SU-DHL-6 (cell line): ENCODE results near the gene UTS2R.

ENCODE experiments used
- H2AFZ ChIP-seq: fragments of 200-600 bp; sonication (generic); 2 replicates; pipeline ENCODE4 v1.6.1; 2014; ENCODE audit warnings: low read depth, mild to moderate bottlenecking, moderate library complexity, mixed read lengths, antibody characterized with exemption, low read length; ENCODE audit not compliant: severe bottlenecking
- H3F3A ChIP-seq: fragments of 200-600 bp; shearing (Covaris generic); 2 replicates; pipeline ENCODE4 v1.6.0; 2016; ENCODE audit warnings: antibody characterized with exemption, mild to moderate bottlenecking; ENCODE audit not compliant: insufficient read depth
- H3K27ac ChIP-seq: fragments of 200-600 bp; sonication (generic); 2 replicates; pipeline ENCODE4 v1.5.1; 2016; ENCODE audit warnings: low read depth, mild to moderate bottlenecking, low read length, moderate library complexity, mixed read lengths
- H3K27me3 ChIP-seq: fragments of 200-600 bp; sonication (generic), shearing (Covaris generic); 2 replicates; pipeline ENCODE4 v1.6.0; 2014; ENCODE audit warnings: mild to moderate bottlenecking, low read length
- H3K36me3 ChIP-seq: fragments of 200-600 bp; sonication (generic); 2 replicates; pipeline ENCODE4 v1.6.1; 2014; ENCODE audit warnings: mild to moderate bottlenecking, low read length, mixed read lengths
- H3K4me2 ChIP-seq: fragments of 300-600, 200-600 bp; shearing (Covaris generic), sonication (generic); 2 replicates; pipeline ENCODE4 v1.6.0; 2014; ENCODE audit warnings: low read length, low read depth, mild to moderate bottlenecking; ENCODE audit not compliant: poor library complexity, severe bottlenecking
- H3K4me3 ChIP-seq: fragments of 200-600 bp; sonication (generic); 2 replicates; pipeline ENCODE4 v1.5.1; 2014; ENCODE audit warnings: antibody characterized with exemption, low read length, mild to moderate bottlenecking, mixed read lengths; ENCODE audit not compliant: insufficient read depth, poor library complexity, severe bottlenecking
- H3K79me2 ChIP-seq: fragments of 200-600 bp; sonication (generic); 2 replicates; pipeline ENCODE4 v1.6.1; 2014; ENCODE audit warnings: mild to moderate bottlenecking, low read length, moderate library complexity; ENCODE audit not compliant: insufficient read depth
- H3K9ac ChIP-seq: fragments of 200-600 bp; sonication (generic); 2 replicates; pipeline ENCODE4 v1.7.0; 2014; ENCODE audit warnings: mild to moderate bottlenecking, low read length
- H3K9me2 ChIP-seq: fragments of 200-600 bp; sonication (generic); replicated peaks from 2 replicates; pipeline ENCODE4 v1.6.1; 2014; ENCODE audit warnings: low read length; ENCODE audit not compliant: insufficient read depth
- H3K9me3 ChIP-seq: fragments of 200-600 bp; sonication (generic); 2 replicates; pipeline ENCODE4 v1.6.1; 2014; ENCODE audit warnings: low read length, mixed read lengths; ENCODE audit not compliant: insufficient read depth
- H4K20me1 ChIP-seq: fragments of 200-600 bp; sonication (generic); 2 replicates; pipeline ENCODE4 v1.6.1; 2014; ENCODE audit warnings: low read depth, mild to moderate bottlenecking, antibody characterized with exemption, low read length, moderate library complexity, mixed read lengths
- CTCF ChIP-seq: fragments of 200-600 bp; sonication (generic); IDR thresholded peaks from one replicate; pipeline ENCODE4 v1.5.1; 2017; ENCODE audit warnings: antibody characterized with exemption, mild to moderate bottlenecking, low read length, moderate library complexity; ENCODE audit not compliant: insufficient read depth, poor library complexity, severe bottlenecking
- EZH2phosphoT487 ChIP-seq: fragments of 200-600 bp; sonication (generic), shearing (Covaris generic); conservative IDR thresholded peaks from 2 replicates; pipeline ENCODE4 v1.6.1; 2018; ENCODE audit warnings: mild to moderate bottlenecking, antibody characterized with exemption, low read length, moderate library complexity, mixed read lengths

UTS2R gene

GRCh38 chr17:82361885-82362633 is 9.5 kb upstream of the UTS2R start:
- Histone ChIP-seq H3K4me2 (no peak overlapping the region), H3F3A (0 out of 2 replicates have a peak, but pooled peaks cover 2% of the 10 kb centered on the region), H3K9ac (no peak overlapping the region), H3K27me3 (no peaks in the 10 kb centered on the region), H3K9me2 (no peaks in the 10 kb centered on the region), H3K79me2 (no peaks in the 10 kb centered on the region), H3K36me3 (no peaks in the 10 kb centered on the region), H2AFZ (no peak overlapping the region), H3K4me3 (no peak overlapping the region), H3K27ac (no peak overlapping the region), H4K20me1 (no peaks in the 10 kb centered on the region), H3K9me3 (no peaks in the 10 kb centered on the region)
- TF ChIP-seq CTCF: no peak
- TF ChIP-seq EZH2phosphoT487: no peak

GRCh38 chr17:82365606-82366295 is 5.8 kb upstream of the UTS2R start:
- Histone ChIP-seq H3K4me3 (no peak overlapping the region), H3K36me3 (no peaks in the 10 kb centered on the region), H3K9me2 (no peaks in the 10 kb centered on the region), H2AFZ (no peak overlapping the region), H3K9ac (no peak overlapping the region), H3F3A (peaks cover 7% of the 10 kb centered on the region; the same call in 1 of the 2 replicates), H3K27ac (no peak overlapping the region), H3K27me3 (no peaks in the 10 kb centered on the region), H3K79me2 (no peaks in the 10 kb centered on the region), H4K20me1 (no peaks in the 10 kb centered on the region), H3K9me3 (no peaks in the 10 kb centered on the region), H3K4me2 (no peak overlapping the region)
- TF ChIP-seq CTCF: no peak
- no peak for TF ChIP-seq EZH2phosphoT487

GRCh38 chr17:82366749-82367148 is 4.8 kb upstream of the UTS2R start:
- H3K9ac ChIP-seq: no peak overlapping the region
- no peak overlapping the region for H3K27ac ChIP-seq
- H3K27me3 ChIP-seq: no peaks in the 10 kb centered on the region
- H3F3A ChIP-seq: peaks cover 7% of the 10 kb centered on the region; the same call in 1 of the 2 replicates
- H3K4me3 ChIP-seq: no peak overlapping the region
- no peaks in the 10 kb centered on the region for H3K79me2 ChIP-seq
- no peaks in the 10 kb centered on the region for H3K9me3 ChIP-seq
- no peak overlapping the region for H2AFZ ChIP-seq
- no peak overlapping the region for H3K4me2 ChIP-seq
- no peaks in the 10 kb centered on the region for H3K9me2 ChIP-seq
- no peaks in the 10 kb centered on the region for H4K20me1 ChIP-seq
- TF ChIP-seq CTCF: no peak
- no peak for TF ChIP-seq EZH2phosphoT487
- H3K36me3 ChIP-seq: no peaks in the 10 kb centered on the region
